ENCODE data around the gene SGIP1. TPM values are rescaled to one million over a fixed set of nuclear protein-coding genes. Genes with fewer than 3 reads are reported as not detected.
A peak's percentile ranks its signal among the peaks of the same experiment; 100 is the strongest.

Gene SGIP1
- total and polyA plus RNA-seq, 5 donors from 2014 or later = not detected

DNA sequence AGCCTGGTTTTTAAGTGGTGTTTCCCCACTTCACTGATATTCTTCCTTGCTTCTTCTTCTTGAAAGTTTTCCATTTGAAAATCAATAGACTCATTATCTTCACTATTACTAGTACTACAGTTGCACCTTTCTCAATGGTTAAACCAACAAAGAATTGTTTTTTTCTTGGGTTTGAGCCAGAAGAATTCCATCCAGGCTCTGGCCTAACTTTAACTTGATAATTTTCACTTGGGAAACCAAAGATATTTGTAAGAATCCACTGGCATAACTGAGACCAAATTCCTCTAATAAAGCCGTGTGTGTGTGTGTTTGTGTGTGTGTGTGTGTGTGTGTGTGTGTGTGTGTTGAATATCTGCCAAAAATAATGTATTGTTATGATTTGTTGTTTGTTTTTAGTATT, 103.2 kb downstream of the SGIP1 start:
- Mint-ChIP-seq H3K9me3 (no peaks in the 10 kb centered on the region), H3K27ac (no peak overlapping the region), H3K36me3 (no peaks in the 10 kb centered on the region), H3K27me3 (peaks cover 5% of the 10 kb centered on the region), H3K4me1 (no peaks in the 10 kb centered on the region), H3K4me3 (no peak overlapping the region)
- Histone ChIP-seq H3K9me3 (ENCODE audit: control insufficient read depth in 2 of 2, low read length in 2 of 2) (no peaks in the 10 kb centered on the region), H3K27ac (ENCODE audit: insufficient read depth, low read length, poor library complexity, severe bottlenecking) (no peak overlapping the region), H3K4me3 (ENCODE audit: low read depth, low read length) (no peak overlapping the region), H3K4me1 (ENCODE audit: control insufficient read depth, insufficient read depth, low read length, poor library complexity, severe bottlenecking) (no peaks in the 10 kb centered on the region), H3K27me3 (ENCODE audit: control insufficient read depth, insufficient read depth, low read length) (peaks cover 3% of the 10 kb centered on the region), H3K36me3 (ENCODE audit: control insufficient read depth, insufficient read depth, low read length) (no peaks in the 10 kb centered on the region)
- ATAC-seq (ENCODE audit: low read depth in 2 of 2) = no peak
- DNase-seq = no peak

DNA sequence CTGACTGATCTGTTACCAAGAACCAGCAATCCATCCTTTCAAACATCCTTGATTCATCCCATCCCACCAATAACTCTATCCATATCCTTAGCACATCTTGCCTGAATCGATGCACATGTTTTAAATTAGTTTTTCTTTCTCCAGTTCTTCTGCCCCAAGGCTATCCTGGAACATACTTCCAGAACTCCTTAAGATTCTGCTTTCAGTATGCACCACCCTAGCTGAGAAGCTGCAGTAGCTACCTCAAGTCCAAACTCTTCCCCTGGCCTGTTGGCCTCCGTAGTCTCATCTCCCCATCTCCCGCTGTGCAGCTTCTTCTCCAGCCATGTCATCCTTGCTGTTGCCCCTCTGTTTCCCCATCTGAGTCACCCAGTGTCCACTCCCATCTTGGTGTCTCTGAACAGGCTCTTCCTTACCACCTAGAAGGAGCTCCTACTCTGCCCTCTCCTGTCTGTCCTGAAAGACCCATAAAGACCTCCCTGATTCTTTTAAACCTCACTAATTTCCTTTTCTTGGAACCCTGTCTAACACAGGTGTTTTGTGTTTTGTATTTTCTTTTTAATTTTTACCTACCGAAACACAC, 108.0 kb downstream of the SGIP1 start:
- no peak overlapping the region for H3K4me3 ChIP-seq (ENCODE audit: low read depth, low read length)
- Mint-ChIP-seq H3K27me3 (peaks cover 11% of the 10 kb centered on the region), H3K4me3 (no peak overlapping the region), H3K9me3 (no peaks in the 10 kb centered on the region), H3K27ac (no peak overlapping the region), H3K36me3 (no peaks in the 10 kb centered on the region), H3K4me1 (no peaks in the 10 kb centered on the region)
- no peaks in the 10 kb centered on the region for H3K4me1 ChIP-seq (ENCODE audit: control insufficient read depth, insufficient read depth, low read length, poor library complexity, severe bottlenecking)
- H3K27ac ChIP-seq (ENCODE audit: insufficient read depth, low read length, poor library complexity, severe bottlenecking) = no peak overlapping the region
- no peaks in the 10 kb centered on the region for H3K36me3 ChIP-seq (ENCODE audit: control insufficient read depth, insufficient read depth, low read length)
- H3K9me3 ChIP-seq (ENCODE audit: control insufficient read depth in 2 of 2, low read length in 2 of 2) = no peaks in the 10 kb centered on the region
- ATAC-seq (ENCODE audit: low read depth in 2 of 2) (no peak), DNase-seq (no peak)
- H3K27me3 ChIP-seq (ENCODE audit: control insufficient read depth, insufficient read depth, low read length) = peaks cover 5% of the 10 kb centered on the region

DNA sequence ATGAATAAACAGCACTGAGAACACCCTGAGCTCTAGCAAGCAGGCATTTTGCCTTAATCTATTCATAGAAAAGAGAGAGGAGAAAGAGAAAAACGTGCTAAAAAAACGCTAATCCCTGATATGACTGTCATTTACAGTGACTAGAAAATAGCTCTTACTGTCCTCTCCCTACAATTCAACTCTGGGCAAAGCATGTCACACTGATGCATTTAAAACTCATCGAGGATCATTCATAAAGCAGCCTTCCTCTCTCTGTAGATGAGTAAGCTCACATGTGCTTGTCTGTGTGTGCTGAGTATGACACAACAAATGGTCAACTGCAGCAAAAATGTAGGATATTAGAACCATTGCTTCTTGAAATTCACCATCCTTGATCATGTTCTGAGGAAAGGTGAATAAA, 109.0 kb downstream of the SGIP1 start:
- peaks cover 5% of the 10 kb centered on the region for H3K27me3 ChIP-seq (ENCODE audit: control insufficient read depth, insufficient read depth, low read length)
- H3K9me3 ChIP-seq (ENCODE audit: control insufficient read depth in 2 of 2, low read length in 2 of 2) = no peaks in the 10 kb centered on the region
- H3K4me3 ChIP-seq (ENCODE audit: low read depth, low read length) = no peak overlapping the region
- H3K4me1 Mint-ChIP-seq = no peaks in the 10 kb centered on the region
- no peak for DNase-seq
- H3K4me1 ChIP-seq (ENCODE audit: control insufficient read depth, insufficient read depth, low read length, poor library complexity, severe bottlenecking) = no peaks in the 10 kb centered on the region
- peaks cover 11% of the 10 kb centered on the region for H3K27me3 Mint-ChIP-seq
- no peak overlapping the region for H3K27ac Mint-ChIP-seq
- no peaks in the 10 kb centered on the region for H3K9me3 Mint-ChIP-seq
- H3K4me3 Mint-ChIP-seq = no peak overlapping the region
- ATAC-seq (ENCODE audit: low read depth in 2 of 2) = no peak
- no peaks in the 10 kb centered on the region for H3K36me3 Mint-ChIP-seq
- no peaks in the 10 kb centered on the region for H3K36me3 ChIP-seq (ENCODE audit: control insufficient read depth, insufficient read depth, low read length)
- H3K27ac ChIP-seq (ENCODE audit: insufficient read depth, low read length, poor library complexity, severe bottlenecking) = no peak overlapping the region

DNA sequence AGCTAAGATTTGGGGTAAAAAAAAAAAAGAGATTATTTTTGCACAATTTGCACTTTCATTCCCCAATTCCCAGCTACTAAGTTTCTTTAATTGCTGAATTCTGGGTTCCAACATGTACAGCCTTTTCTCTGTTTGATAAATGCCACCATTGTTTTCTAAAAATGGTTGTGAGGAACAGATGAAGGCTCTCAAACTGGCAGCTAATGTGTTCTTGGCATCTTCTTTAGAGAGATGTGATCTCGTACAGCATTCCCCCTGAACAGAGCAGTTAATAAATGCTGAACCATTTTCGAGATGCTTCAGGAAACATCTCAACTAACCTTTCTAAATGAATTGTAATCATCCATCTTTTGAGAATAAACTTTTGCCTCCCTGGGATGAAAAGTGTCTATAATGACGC, 110.4 kb downstream of the SGIP1 start:
- Histone ChIP-seq H3K4me3 (ENCODE audit: low read depth, low read length) (no peak overlapping the region), H3K9me3 (ENCODE audit: control insufficient read depth in 2 of 2, low read length in 2 of 2) (no peaks in the 10 kb centered on the region), H3K36me3 (ENCODE audit: control insufficient read depth, insufficient read depth, low read length) (no peaks in the 10 kb centered on the region), H3K4me1 (ENCODE audit: control insufficient read depth, insufficient read depth, low read length, poor library complexity, severe bottlenecking) (no peaks in the 10 kb centered on the region), H3K27ac (ENCODE audit: insufficient read depth, low read length, poor library complexity, severe bottlenecking) (no peak overlapping the region), H3K27me3 (ENCODE audit: control insufficient read depth, insufficient read depth, low read length) (peaks cover 11% of the 10 kb centered on the region)
- H3K36me3 Mint-ChIP-seq = no peaks in the 10 kb centered on the region
- DNase-seq (no peak), ATAC-seq (ENCODE audit: low read depth in 2 of 2) (no peak)
- no peaks in the 10 kb centered on the region for H3K9me3 Mint-ChIP-seq
- H3K27ac Mint-ChIP-seq = no peak overlapping the region
- H3K4me1 Mint-ChIP-seq = no peaks in the 10 kb centered on the region
- H3K4me3 Mint-ChIP-seq = no peak overlapping the region
- peaks cover 15% of the 10 kb centered on the region for H3K27me3 Mint-ChIP-seq

DNA sequence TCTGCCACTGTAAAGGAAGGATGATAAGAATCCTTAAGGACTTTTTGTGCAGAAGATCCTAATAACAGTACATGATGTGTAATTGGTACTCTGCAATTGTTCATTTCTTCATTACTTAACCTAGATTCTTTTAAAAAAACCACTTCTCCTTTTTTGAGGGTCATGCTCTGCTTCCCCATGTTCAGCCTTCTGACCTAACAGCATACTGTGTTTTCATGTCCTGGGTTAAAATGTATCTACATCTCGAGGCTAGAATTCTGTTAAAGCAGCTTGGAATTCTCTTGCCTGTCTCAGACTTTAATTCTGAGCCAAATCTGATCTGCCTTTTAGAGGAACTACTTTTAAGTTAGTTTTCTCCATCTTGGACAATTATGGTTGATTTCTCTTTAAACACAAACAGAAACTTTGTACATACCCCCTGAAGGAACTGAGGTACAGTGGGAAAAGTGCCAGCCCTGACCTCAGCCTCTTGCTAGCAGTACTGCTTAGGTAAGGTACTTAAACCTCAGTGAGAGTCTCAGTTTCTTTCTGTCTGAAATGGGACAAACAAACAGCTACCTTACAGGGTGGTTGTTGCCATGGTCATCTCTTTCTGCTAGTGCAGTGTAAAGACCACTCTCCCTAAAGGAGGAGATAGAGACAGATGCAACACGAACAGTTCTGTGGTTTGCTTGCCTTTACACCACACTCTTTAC, 115.1 kb downstream of the SGIP1 start:
- Histone ChIP-seq H3K9me3 (ENCODE audit: control insufficient read depth in 2 of 2, low read length in 2 of 2) (no peaks in the 10 kb centered on the region), H3K36me3 (ENCODE audit: control insufficient read depth, insufficient read depth, low read length) (no peaks in the 10 kb centered on the region), H3K27ac (ENCODE audit: insufficient read depth, low read length, poor library complexity, severe bottlenecking) (no peak overlapping the region), H3K4me3 (ENCODE audit: low read depth, low read length) (no peak overlapping the region), H3K27me3 (ENCODE audit: control insufficient read depth, insufficient read depth, low read length) (peaks cover 7% of the 10 kb centered on the region), H3K4me1 (ENCODE audit: control insufficient read depth, insufficient read depth, low read length, poor library complexity, severe bottlenecking) (no peaks in the 10 kb centered on the region)
- H3K4me1 Mint-ChIP-seq = no peaks in the 10 kb centered on the region
- peaks cover 11% of the 10 kb centered on the region for H3K27me3 Mint-ChIP-seq
- H3K36me3 Mint-ChIP-seq = no peaks in the 10 kb centered on the region
- H3K27ac Mint-ChIP-seq = no peak overlapping the region
- H3K4me3 Mint-ChIP-seq = no peak overlapping the region
- no peak for DNase-seq
- H3K9me3 Mint-ChIP-seq = peaks cover 0 to 1% (median 0%) of the 10 kb centered on the region in 7 donors
- peak in 1 of 2 donors; percentile 42 for ATAC-seq (ENCODE audit: low read depth in 2 of 2)

DNA sequence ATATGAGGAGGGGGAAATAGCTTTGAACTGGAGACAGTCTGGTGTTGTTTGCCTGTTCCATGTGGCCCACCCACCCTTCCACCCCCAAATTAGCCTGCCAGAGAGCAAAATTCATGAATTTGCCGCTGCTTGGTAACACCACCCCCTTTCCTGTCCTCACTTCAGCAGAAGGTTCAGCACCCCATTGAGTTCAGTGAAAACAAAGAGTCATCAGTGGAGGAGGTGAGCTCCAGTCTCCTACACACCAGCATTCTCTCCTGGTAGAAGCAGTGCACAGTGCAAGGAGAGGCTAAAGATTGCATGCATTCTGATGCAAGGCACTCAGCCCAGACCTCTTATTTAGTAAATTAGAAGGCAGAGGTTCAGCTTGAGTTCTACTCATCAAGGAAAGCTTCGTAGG, 118.6 kb downstream of the SGIP1 start:
- no peak for DNase-seq
- H3K4me3 Mint-ChIP-seq = no peak overlapping the region
- no peak overlapping the region for H3K4me3 ChIP-seq (ENCODE audit: low read depth, low read length)
- H3K27ac ChIP-seq (ENCODE audit: insufficient read depth, low read length, poor library complexity, severe bottlenecking) = no peak overlapping the region
- H3K36me3 ChIP-seq (ENCODE audit: control insufficient read depth, insufficient read depth, low read length) = no peaks in the 10 kb centered on the region
- H3K27me3 Mint-ChIP-seq = peaks cover 5% of the 10 kb centered on the region
- H3K9me3 ChIP-seq (ENCODE audit: control insufficient read depth in 2 of 2, low read length in 2 of 2) = no peaks in the 10 kb centered on the region
- no peaks in the 10 kb centered on the region for H3K4me1 ChIP-seq (ENCODE audit: control insufficient read depth, insufficient read depth, low read length, poor library complexity, severe bottlenecking)
- H3K27ac Mint-ChIP-seq = peak overlapping the region in 1 of 3 donors; percentile 26
- H3K27me3 ChIP-seq (ENCODE audit: control insufficient read depth, insufficient read depth, low read length) = peaks cover 13% of the 10 kb centered on the region
- no peaks in the 10 kb centered on the region for H3K36me3 Mint-ChIP-seq
- ATAC-seq (ENCODE audit: low read depth in 2 of 2) = no peak
- peaks cover 0 to 1% (median 0%) of the 10 kb centered on the region in 7 donors for H3K9me3 Mint-ChIP-seq
- H3K4me1 Mint-ChIP-seq = no peaks in the 10 kb centered on the region

DNA sequence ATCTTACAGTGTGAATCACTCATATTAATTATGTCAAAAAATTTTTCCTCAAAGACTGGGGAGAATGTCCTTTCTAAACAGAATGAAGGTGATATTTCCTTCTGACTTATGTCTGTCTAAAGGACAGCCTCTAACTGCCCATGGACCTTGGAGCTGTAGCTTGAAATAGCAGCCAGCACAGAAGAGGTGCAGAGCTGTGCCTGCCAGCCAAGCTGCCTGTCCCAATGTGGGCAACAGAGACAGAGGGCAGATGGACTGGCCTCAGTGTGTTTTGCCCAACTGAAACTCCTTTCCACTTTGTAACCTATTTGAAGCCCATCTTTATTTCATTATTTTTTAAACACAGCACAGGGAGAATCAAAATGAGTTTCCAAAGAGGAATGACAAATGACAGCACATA, 120.7 kb downstream of the SGIP1 start:
- peaks cover 8% of the 10 kb centered on the region for H3K27me3 ChIP-seq (ENCODE audit: control insufficient read depth, insufficient read depth, low read length)
- H3K4me3 Mint-ChIP-seq = no peak overlapping the region
- no peaks in the 10 kb centered on the region for H3K4me1 Mint-ChIP-seq
- H3K27ac Mint-ChIP-seq = no peak overlapping the region
- H3K27me3 Mint-ChIP-seq = peaks cover 5% of the 10 kb centered on the region
- no peaks in the 10 kb centered on the region for H3K9me3 ChIP-seq (ENCODE audit: control insufficient read depth in 2 of 2, low read length in 2 of 2)
- H3K9me3 Mint-ChIP-seq = peaks cover 0 to 1% (median 0%) of the 10 kb centered on the region in 7 donors
- H3K4me3 ChIP-seq (ENCODE audit: low read depth, low read length) = no peak overlapping the region
- H3K4me1 ChIP-seq (ENCODE audit: control insufficient read depth, insufficient read depth, low read length, poor library complexity, severe bottlenecking) = no peaks in the 10 kb centered on the region
- DNase-seq (no peak), ATAC-seq (ENCODE audit: low read depth in 2 of 2) (no peak)
- H3K27ac ChIP-seq (ENCODE audit: insufficient read depth, low read length, poor library complexity, severe bottlenecking) = no peak overlapping the region
- H3K36me3 ChIP-seq (ENCODE audit: control insufficient read depth, insufficient read depth, low read length) = no peaks in the 10 kb centered on the region
- no peaks in the 10 kb centered on the region for H3K36me3 Mint-ChIP-seq

DNA sequence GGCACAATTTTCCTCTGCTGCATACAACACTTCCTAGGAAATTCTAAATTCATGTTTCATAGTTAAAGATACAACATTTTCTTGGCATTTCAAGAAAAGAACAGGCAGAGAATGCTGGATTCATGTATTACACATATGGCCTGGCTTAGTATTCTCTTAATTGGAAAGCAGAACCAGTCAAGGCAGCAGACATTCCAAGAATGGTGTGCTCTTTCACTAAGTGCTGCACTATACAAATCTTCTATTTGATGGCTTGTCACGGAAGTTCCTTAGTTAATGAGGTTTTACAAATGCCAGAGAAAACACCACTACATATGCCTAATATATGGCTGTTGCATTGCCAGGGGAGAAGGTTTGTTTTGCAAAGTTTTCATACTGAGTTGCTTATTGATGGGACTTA, 137.5 kb downstream of the SGIP1 start:
- Histone ChIP-seq H3K4me1 (ENCODE audit: control insufficient read depth, insufficient read depth, low read length, poor library complexity, severe bottlenecking) (no peaks in the 10 kb centered on the region), H3K27me3 (ENCODE audit: control insufficient read depth, insufficient read depth, low read length) (peaks cover 8% of the 10 kb centered on the region), H3K27ac (ENCODE audit: insufficient read depth, low read length, poor library complexity, severe bottlenecking) (no peak overlapping the region), H3K4me3 (ENCODE audit: low read depth, low read length) (no peak overlapping the region), H3K9me3 (ENCODE audit: control insufficient read depth in 2 of 2, low read length in 2 of 2) (no peaks in the 10 kb centered on the region), H3K36me3 (ENCODE audit: control insufficient read depth, insufficient read depth, low read length) (no peaks in the 10 kb centered on the region)
- Mint-ChIP-seq H3K9me3 (peaks cover 0 to 2% (median 0%) of the 10 kb centered on the region in 7 donors), H3K27ac (no peak overlapping the region), H3K27me3 (peaks cover 21% of the 10 kb centered on the region), H3K4me3 (no peak overlapping the region), H3K36me3 (no peaks in the 10 kb centered on the region), H3K4me1 (no peaks in the 10 kb centered on the region)
- no peak for DNase-seq
- no peak for ATAC-seq (ENCODE audit: low read depth in 2 of 2)

All from CD4-positive, CD25-positive, alpha-beta regulatory T cell (primary cell).